ENCODE results near the gene GRK5. TPM values are rescaled to one million over a fixed set of nuclear protein-coding genes. Genes with fewer than 3 reads are reported as not detected.

Gene GRK5
- total RNA-seq, 1 experiment from 2014 or later: 9.8 TPM

DNA sequence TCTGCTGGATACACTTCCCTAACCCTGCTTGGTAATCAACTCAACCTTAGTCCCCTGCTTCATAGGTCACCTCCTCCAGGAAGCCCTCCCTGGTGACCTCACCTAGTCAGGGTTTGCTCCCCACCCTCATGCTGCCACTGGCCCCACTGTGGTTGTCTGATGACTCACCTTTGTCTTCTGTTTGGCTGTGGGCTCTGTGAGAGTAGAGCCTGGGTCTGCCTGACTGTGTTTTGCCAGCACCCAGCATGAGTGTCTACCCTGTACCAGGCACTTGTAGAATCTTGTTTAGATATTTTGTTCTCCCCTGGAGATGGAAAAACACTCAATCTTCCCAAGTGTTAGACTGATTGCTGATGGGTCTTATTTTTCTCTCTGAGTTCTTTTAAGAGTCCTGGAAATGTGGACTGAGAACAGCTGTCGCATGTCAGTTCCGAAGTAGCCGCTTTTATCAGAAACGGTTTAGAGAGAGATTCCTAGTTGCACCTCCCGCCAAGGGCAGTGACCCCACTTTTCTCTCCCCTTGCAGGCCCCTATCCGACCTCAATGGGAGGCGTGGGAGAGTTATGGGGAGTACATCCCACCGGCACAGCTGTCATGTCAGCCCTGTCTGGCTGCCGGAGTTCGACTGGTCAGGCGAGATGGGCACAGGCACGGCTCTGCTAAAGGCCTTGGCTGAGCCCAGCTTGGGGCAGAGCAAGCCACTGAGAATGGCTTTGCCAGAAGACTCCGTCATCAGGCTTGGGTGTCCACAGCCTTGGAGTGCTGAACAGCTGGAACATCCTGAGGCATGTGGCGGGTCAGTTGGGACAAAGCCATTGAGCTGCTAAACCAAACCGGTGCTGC is 134.3 kb downstream of the GRK5 start:
- peak; percentile 73 for DNase-seq (ENCODE audit: low read depth)

GRCh38 chr10:119342335-119342734 is 135.0 kb downstream of the GRK5 start:
- no peak for DNase-seq (ENCODE audit: low read depth)

GRCh38 chr10:119343011-119343601 is 135.7 kb downstream of the GRK5 start:
- DNase-seq (ENCODE audit: low read depth): no peak

DNA sequence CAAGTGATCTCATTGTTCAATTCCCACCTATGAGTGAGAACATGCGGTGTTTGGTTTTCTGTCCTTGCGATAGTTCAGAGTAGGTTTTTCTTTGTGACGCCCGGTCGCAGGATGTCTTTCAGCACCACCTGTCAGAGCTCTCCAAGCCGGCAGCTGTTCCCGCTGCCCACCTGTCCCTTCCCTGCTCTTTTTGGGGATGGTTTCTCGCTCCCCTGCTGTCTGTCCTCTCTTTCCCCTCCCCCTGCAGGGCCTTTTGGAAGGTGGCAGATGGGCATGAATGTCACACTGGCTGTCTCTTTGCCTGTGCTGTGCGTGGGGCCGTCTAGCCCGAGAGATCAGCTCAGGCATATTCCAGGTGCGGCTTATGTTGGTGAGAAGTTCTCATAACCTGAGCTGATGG is 137.0 kb downstream of the GRK5 start:
- no peak for DNase-seq (ENCODE audit: low read depth)

- no peak for DNase-seq (ENCODE audit: low read depth)
Measured at GRCh38 chr10:119346095-119346832, 138.9 kb downstream of the GRK5 start.

DNA sequence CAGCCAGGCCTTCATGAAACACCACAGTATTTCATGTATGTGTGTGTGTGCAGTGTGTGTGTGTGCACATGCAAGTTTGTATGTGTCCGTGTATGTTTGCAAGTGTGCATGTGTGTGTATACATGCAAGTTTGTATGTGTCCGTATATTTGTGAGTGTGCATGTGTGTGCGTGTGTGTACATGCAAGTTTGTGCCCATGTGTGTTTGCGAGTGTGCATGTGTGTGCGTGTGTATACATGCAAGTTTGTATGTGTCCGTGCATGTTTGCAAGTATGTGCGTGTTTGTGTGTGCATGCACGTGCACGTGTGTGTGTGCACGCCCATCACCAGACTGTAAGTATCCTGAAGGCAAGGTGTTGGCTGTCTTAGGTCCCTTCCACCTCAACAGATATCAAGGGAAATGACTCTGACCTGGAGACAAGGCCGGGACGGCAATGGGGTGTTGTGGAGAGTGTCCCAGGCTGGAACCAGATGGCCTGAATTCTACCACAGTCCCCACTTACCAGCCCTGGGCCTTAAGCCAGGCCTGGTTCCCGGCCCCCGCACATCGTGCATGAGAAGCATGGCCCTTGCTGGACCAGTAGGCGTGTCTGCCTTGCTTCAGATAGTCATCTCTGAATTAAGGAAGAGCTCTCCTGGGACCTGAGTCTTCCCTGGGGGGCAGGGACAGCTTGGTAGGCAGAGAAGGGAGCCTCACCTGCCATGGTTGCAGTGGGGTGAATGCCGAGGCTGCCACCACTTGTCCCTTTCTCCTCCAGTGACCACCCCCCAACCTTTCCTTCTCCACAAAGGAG is 140.0 kb downstream of the GRK5 start:
- DNase-seq (ENCODE audit: low read depth): no peak

DNA sequence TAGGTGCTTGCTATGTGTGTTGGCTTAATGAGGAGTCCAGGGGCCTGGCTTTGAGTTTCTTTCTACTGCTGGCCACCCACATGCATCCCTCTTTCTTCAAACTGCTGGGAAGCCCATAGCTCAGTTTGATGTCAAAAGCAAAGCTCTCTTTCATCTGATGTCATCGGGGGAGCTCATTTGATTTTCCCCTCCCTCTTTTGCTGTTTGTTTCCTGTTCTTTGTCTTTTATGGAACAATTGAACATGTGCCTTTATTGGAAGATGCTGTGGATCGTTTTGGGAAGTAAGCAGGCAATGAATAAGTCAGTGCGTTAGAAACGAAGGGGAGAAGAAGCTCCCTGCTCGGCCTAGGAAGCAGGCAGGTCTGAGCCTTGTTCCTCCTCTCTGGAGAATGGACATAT is 140.7 kb downstream of the GRK5 start:
- DNase-seq (ENCODE audit: low read depth): no peak

DNA sequence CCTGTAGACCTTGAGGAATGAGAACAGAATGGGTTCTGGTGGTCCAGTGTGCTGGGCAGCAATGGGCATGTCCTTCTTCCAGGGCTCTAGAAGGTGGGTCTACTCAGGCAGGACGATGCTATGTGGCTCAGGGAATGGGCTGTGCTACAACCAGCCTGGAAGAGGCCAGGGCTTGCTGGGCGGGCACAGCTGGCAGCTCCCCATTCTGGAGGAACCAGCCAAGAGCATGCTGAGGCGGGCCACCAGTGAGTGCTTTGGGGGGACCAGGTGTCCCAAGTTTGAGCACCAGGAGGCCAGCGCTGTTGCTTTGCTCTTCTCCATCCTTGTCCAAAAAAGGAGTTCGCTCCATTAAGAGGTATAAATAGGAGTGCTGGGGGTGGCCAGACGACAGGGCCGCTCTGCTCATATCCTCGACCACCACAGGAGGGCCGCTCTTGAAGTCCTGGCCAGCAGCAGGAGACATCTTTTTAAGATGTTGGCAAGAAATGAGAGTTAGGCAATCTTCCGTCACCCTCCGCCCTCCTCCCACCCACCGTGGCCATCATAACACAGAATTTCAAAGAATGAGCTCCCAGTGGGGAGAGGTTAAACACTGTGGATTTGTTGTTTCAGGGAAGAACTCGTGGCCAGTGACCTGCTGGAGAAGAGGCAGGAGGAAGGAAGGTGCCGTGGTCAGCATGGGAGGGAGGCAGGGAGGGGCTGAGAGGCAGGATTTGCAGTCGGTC is 141.3 kb downstream of the GRK5 start:
- DNase-seq (ENCODE audit: low read depth): no peak

DNA sequence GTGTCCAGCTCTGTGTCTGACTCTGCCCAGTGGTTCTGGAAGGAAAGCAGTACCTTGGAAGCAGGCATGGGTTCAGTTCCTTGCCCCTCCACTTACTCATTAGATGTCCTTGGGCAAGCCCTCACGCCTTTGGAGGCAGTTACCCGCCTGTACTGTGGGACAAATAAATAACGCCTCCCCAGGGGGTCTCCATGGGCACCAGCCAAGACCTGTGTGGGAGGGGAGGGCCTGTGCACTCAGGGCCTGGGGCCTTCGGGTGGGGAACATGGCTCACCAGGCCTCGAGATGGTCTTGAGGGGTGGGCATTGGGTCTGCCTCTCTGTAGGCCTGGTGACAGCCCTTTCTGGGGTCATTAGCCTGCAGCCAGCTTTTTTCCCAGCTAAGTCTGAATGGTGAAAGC is 142.0 kb downstream of the GRK5 start:
- DNase-seq (ENCODE audit: low read depth): no peak

- no peak for DNase-seq (ENCODE audit: low read depth)
Measured at GRCh38 chr10:119349937-119350501, 142.6 kb downstream of the GRK5 start.

GRCh38 chr10:119350502-119351097 is 143.2 kb downstream of the GRK5 start:
- DNase-seq (ENCODE audit: low read depth): no peak

GRCh38 chr10:119351189-119351588 is 143.8 kb downstream of the GRK5 start:
- DNase-seq (ENCODE audit: low read depth): no peak

GRCh38 chr10:119352042-119352441 is 144.7 kb downstream of the GRK5 start:
- DNase-seq (ENCODE audit: low read depth): no peak

GRCh38 chr10:119352807-119353206 is 145.4 kb downstream of the GRK5 start:
- no peak for DNase-seq (ENCODE audit: low read depth)

DNA sequence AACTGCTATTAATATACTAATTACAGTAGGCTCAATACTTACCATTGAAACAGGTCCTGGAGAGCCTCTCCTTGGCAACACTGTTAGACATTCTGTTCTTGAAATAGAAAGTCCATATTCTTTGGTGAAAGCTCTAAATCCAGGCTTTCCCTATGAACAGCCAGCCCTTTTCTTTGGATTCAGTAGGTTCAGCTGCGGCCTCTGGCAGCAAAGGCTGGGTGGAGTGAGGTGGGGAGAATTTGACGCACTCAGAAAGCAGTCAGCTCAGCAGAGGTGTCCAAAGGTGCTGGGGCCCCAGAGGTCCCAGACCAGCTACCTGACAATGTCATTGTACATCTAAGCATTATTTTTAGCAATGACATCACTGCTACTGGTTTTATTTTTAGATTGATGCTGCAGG is 146.1 kb downstream of the GRK5 start:
- DNase-seq (ENCODE audit: low read depth): no peak

DNA sequence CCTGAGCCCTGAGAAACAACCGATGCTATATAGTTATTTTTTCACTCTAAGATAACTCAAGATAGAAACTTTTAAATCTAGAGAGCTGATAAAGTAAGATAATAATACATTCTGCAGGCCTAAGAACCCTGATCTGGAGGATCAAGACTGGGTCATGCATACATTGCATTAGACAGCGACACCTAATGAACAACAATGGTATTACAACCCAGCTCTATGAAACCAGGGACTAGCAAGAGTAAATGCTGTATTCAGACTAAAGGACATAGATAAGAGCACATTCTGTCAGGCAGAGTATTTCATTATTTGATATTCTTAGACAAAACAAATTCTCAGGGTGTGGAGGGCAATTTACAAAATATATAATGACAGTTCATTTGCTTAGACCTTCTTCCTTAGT is 148.6 kb downstream of the GRK5 start:
- no peak for DNase-seq (ENCODE audit: low read depth)

DNA sequence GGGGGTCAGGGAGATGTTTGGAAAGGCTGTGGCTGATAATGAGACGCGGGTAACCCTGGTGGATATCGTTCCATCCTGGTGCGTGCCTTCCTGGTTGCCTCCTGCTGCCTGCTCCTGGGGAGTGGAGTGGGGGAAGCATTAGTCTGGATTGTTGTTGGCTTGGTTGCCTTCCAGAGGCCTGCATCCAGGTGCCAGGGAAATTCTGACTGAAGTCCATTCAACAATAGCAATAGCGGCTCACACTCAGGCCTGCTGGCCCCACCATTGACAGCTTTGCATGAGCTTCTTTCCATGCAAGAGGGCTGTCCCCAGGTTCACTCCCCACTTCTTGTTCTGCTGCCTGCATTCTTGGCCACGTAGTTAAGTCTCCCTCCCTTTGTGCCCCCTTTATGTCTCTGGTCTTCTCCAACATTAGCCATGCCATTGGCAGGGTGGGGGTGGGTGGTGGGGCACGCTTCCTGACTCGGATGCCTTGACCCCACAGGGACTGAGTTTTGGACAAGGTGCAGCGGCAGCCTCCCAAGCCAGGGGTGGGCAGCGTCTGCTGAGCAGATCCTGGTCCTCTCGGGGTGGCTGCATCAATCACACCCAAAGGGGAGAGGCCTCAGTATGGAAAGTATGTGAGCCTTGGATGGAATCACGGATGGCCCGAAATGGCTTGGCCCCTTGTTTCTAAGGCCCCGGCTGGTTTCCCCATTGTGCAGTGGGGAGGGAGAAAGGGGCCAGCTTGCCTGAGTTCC is 150.2 kb downstream of the GRK5 start:
- DNase-seq (ENCODE audit: low read depth): no peak

- no peak for DNase-seq (ENCODE audit: low read depth)
Measured at GRCh38 chr10:119358152-119358512, 150.8 kb downstream of the GRK5 start.

DNA sequence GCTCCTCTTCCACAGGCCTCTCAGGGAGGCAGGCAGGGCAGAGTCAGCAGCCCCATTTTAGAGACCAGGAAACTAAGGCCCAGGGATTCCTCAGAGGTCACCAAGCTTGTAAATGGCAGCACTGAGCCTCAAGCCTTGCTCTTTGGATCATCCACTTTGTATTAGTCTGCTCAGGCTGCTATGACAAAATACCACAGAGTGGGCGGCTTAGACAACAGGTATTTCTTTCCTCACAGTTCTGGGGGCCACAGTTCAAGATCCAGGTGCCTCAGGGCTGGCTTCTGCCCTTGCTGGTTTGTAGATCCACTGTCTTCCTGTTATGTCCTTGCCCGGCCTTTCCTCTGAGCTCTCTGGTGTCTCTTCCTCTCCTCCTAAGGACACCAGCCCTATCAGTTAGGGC is 151.2 kb downstream of the GRK5 start:
- no peak for DNase-seq (ENCODE audit: low read depth)

GRCh38 chr10:119359025-119359424 is 151.7 kb downstream of the GRK5 start:
- no peak for DNase-seq (ENCODE audit: low read depth)

Measured in Daoy (cell line).